Measurements from ENCODE around the gene CORO2B.
"Not testable (repeated sequence)": the region's sequence is repeated elsewhere in the genome, so short reads cannot be mapped to it uniquely, and the experiment has no call there.

CORO2B gene

GRCh38 chr15:68604840-68605478, 26.2 kb downstream of the CORO2B start:
- peaks cover 13% of the 10 kb centered on the region for H3K4me1 ChIP-seq
- H3K4me3 ChIP-seq; H3K27me3 ChIP-seq (ENCODE audit: low read depth); H3K36me3 ChIP-seq (replicated peaks); in situ Hi-C loops (cut with MboI; ENCODE audit: low sequenced_read_pairs); H3K9me3 ChIP-seq: not testable (repeated sequence)
- DNase-seq (ENCODE audit: low spot score in 2 of 2), result peak; percentile 74 to 84

GRCh38 chr15:68606375-68606774, 27.6 kb downstream of the CORO2B start:
- Histone ChIP-seq H3K4me1 (peaks cover 9% of the 10 kb centered on the region), H3K9me3 (no peaks in the 10 kb centered on the region), H3K27me3 (ENCODE audit: low read depth) (no peaks in the 10 kb centered on the region), H3K36me3 (replicated peaks) (no peaks in the 10 kb centered on the region), H3K4me3 (no peak overlapping the region)
- no peak for DNase-seq (ENCODE audit: low spot score in 2 of 2)
- in situ Hi-C loops (cut with MboI; ENCODE audit: low sequenced_read_pairs), result no loop called here

DNA sequence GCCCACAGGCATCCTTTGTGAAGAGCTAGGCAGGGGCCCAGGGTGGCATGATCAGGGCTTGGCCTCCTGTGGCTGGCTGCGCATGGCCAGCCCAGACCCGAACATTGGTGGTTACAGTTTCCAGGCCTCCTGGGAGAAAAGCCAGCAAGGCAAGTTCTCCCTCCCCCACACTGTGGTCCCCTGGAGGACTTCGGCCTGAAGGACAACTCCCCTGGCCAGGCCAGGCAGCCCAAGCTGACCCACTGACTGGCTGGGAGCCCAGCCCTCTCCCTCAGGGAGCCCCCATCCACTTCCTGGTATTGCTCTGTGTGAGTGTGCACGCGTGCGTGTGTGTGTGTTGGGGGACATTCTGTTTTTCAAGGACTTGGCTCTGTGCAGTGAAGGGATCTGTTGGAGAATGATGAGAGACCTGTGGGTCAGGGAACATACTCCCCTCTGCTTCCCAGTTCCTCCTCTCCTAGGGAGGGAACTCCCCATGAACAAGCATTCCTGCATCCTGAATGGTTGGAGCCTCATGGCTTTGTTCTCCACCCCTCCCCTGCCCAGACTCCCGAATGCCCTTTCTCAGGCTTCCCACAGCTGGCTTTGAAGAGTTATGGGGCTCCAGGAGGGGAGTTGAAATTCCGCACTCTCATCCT, 29.5 kb downstream of the CORO2B start:
- no peak overlapping the region for H3K4me3 ChIP-seq
- no peaks in the 10 kb centered on the region for H3K36me3 ChIP-seq (replicated peaks)
- no peaks in the 10 kb centered on the region for H3K9me3 ChIP-seq
- in situ Hi-C loops (cut with MboI; ENCODE audit: low sequenced_read_pairs), result no loop called here
- DNase-seq (ENCODE audit: low spot score in 2 of 2), result no peak
- H3K27me3 ChIP-seq (ENCODE audit: low read depth), result no peaks in the 10 kb centered on the region
- H3K4me1 ChIP-seq, result no peaks in the 10 kb centered on the region

- no peak overlapping the region for H3K4me3 ChIP-seq
- no peak for DNase-seq (ENCODE audit: low spot score in 2 of 2)
- no peaks in the 10 kb centered on the region for H3K4me1 ChIP-seq
- no peaks in the 10 kb centered on the region for H3K27me3 ChIP-seq (ENCODE audit: low read depth)
- H3K36me3 ChIP-seq (replicated peaks), result no peaks in the 10 kb centered on the region
- in situ Hi-C loops (cut with MboI; ENCODE audit: low sequenced_read_pairs), result no loop called here
- H3K9me3 ChIP-seq, result no peaks in the 10 kb centered on the region
Measured at GRCh38 chr15:68608844-68609232, 30.0 kb downstream of the CORO2B start.

- no peaks in the 10 kb centered on the region for H3K4me1 ChIP-seq
Measured at GRCh38 chr15:68609629-68610028, 30.8 kb downstream of the CORO2B start.

DNA sequence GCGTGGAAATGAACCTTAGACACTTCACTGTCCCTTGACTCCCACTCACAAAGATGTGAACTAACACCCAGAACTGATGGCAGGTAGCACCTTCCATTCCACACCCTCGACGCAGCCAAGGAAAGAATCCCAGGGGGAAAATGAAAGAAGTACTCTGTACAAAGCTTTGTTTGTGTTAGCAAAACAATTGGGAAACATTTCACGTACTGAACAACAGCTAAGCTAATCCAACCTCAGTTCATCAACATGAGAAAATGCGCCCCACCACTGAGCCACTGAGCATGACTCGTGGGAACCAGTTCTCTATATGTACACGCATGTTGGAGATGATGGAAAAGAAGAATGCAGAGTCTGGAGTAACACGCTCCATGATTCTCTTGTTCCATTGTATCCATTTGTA, 32.0 kb downstream of the CORO2B start:
- Histone ChIP-seq H3K9me3 (no peaks in the 10 kb centered on the region), H3K27me3 (ENCODE audit: low read depth) (no peaks in the 10 kb centered on the region), H3K4me1 (no peaks in the 10 kb centered on the region), H3K4me3 (no peak overlapping the region), H3K36me3 (replicated peaks) (no peaks in the 10 kb centered on the region)
- in situ Hi-C loops (cut with MboI; ENCODE audit: low sequenced_read_pairs), result no loop called here
- peak in 1 of 2 experiments; percentile 49 for DNase-seq (ENCODE audit: low spot score in 2 of 2)

More at GRCh38 chr15:68609629-68610028, 30.8 kb downstream of the CORO2B start:
- no peaks in the 10 kb centered on the region for H3K27me3 ChIP-seq (ENCODE audit: low read depth)
- no peaks in the 10 kb centered on the region for H3K36me3 ChIP-seq (replicated peaks)
- no peak for DNase-seq (ENCODE audit: low spot score in 2 of 2)
- H3K9me3 ChIP-seq, result no peaks in the 10 kb centered on the region
- in situ Hi-C loops (cut with MboI; ENCODE audit: low sequenced_read_pairs), result no loop called here
- H3K4me3 ChIP-seq, result no peak overlapping the region

DNA sequence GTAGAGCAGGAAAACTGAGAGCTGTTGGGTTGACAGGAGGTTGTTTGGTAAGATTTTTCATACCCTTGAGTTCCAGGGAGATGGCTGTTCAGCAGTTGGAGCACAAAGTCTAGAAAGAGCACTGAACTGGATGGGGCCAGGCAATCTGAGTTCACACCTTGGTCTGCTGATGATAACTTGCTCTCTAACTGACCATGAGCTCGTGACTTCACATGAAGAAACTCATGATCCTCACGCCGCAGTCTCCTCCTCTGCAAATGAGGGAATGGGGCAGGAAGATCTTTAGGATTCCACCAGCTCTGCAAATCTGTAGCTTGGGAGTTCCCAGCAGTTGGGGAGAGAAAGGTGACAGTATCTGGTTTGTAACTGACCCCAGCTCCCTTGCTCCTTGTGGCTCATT, 33.7 kb downstream of the CORO2B start:
- DNase-seq (ENCODE audit: low spot score in 2 of 2), result no peak
- in situ Hi-C loops (cut with MboI; ENCODE audit: low sequenced_read_pairs), result no loop called here

DNA sequence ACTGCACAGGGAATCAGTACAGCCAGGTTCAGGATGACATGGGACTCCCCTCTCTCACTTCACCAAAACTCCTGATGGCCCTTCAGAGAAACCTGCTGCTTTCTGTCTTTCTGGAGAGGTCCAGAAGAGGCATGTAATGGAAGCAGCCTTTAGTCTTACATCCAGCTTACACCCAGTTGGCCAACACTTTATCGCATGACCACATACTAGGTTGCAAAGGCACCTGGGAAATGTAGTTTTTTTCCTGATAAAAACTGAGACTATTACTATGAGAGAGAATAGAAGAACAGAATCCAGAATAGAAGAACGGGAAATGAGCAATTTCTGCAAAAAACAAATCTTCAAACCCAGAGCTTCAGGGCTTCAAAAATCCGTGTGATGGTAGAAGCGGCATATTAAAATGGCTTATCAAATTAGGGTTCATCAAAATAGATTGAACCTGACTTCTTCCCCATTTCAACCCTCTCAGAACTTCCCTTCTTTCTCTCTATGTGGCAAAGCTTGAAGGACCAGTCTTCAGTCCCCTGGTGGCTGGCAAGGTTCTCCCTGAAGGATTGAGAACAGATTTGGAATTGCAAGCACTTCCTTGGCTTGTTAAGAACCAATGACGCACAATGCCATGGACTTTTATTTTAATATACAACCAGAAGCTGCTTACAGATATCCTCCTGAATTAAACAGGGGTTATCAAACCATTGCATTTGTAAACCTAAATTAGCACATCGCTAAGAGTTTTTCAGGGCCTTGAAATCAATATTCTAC, 34.4 kb downstream of the CORO2B start:
- no peak overlapping the region for H3K4me3 ChIP-seq
- no peaks in the 10 kb centered on the region for H3K4me1 ChIP-seq
- H3K9me3 ChIP-seq, result no peaks in the 10 kb centered on the region
- no peak for DNase-seq (ENCODE audit: low spot score in 2 of 2)
- no peaks in the 10 kb centered on the region for H3K36me3 ChIP-seq (replicated peaks)
- no peaks in the 10 kb centered on the region for H3K27me3 ChIP-seq (ENCODE audit: low read depth)
- in situ Hi-C loops (cut with MboI; ENCODE audit: low sequenced_read_pairs), result no loop called here

More for the DNA sequence above, 33.7 kb downstream of the CORO2B start:
- Histone ChIP-seq H3K27me3 (ENCODE audit: low read depth) (no peaks in the 10 kb centered on the region), H3K4me3 (no peak overlapping the region), H3K4me1 (no peaks in the 10 kb centered on the region), H3K9me3 (no peaks in the 10 kb centered on the region), H3K36me3 (replicated peaks) (no peaks in the 10 kb centered on the region)

DNA sequence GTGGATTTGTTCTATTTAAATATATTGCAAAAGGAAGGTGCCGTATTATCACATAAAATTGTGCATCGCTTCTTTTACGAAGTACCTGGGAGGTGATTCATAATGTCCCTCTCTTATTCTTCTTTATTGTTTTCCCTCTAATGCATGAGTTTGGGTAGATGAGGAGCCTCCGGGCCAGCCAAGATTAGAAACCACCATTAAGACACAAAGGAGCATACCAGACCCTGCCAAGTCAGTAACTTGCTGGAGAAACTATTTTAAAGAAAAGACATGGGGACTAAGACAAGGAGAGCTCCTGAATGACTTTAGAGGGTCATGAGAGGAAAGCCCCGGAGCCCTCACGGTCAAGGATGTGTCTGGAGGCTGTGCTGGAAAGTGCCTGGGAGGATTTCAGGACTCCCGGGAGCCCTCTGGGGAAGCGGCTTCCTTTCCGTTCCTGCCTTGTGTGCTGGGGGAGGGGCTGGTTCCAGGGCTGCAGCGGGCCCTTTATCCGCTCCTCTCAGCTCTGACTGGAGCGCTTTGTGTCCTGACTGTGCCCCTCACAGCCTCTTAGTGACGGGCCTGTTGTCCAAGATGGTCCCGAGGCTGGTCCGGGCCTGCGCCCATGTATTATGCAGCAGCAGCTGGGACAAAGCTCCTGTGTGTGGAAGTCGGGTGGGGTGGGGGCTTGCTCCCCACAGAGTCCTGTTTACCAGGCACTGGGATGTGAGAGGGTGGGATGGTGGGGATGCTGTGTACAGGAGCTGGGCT, 35.7 kb downstream of the CORO2B start:
- Histone ChIP-seq H3K27me3 (ENCODE audit: low read depth) (no peaks in the 10 kb centered on the region), H3K9me3 (no peaks in the 10 kb centered on the region), H3K4me1 (no peaks in the 10 kb centered on the region), H3K36me3 (replicated peaks) (no peaks in the 10 kb centered on the region), H3K4me3 (no peak overlapping the region)
- no peak for DNase-seq (ENCODE audit: low spot score in 2 of 2)
- in situ Hi-C loops (cut with MboI; ENCODE audit: low sequenced_read_pairs), result no loop called here

DNA sequence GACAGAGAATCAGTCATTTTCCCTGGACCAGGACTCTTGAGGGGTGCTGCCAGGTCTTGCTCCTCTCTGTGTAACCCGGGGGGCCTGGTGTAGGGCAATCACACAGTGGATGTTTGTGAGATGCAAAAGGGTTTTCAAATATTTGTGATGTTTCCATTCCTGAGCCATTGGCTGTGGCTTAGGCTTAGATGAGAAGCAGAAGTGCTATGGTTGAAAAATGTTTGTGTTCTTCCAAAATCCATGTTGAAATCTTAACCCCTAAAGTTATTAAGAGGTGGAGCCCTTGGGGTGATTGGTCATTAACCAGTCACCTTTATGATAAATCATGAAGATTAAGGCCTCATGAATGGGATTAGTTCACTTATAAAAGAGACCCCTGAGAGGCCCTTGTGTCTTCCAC, 36.5 kb downstream of the CORO2B start:
- Histone ChIP-seq H3K27me3 (ENCODE audit: low read depth) (no peaks in the 10 kb centered on the region), H3K9me3 (no peaks in the 10 kb centered on the region), H3K36me3 (replicated peaks) (no peaks in the 10 kb centered on the region), H3K4me3 (no peak overlapping the region), H3K4me1 (no peaks in the 10 kb centered on the region)
- no peak for DNase-seq (ENCODE audit: low spot score in 2 of 2)
- in situ Hi-C loops (cut with MboI; ENCODE audit: low sequenced_read_pairs), result no loop called here

DNA sequence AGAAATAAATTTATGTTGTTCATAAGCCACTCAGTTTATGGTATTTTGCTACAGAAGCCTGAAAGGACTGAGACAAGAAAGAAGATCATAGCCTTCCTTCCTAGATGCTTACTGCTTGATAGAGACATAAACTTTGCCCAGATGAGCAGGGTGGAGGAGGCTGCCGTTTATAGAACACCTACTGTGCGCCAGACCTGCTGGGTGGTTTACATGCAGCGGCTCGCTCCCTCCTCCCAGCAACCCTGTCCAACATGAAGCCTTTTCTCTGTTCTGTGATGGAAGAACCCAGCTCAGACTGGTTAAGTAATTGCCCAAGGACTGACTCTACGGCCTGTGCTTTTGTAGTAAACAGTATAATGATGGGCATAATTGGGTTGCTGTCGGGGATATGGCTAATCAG, 37.0 kb downstream of the CORO2B start:
- no peaks in the 10 kb centered on the region for H3K27me3 ChIP-seq (ENCODE audit: low read depth)
- DNase-seq (ENCODE audit: low spot score in 2 of 2), result no peak
- in situ Hi-C loops (cut with MboI; ENCODE audit: low sequenced_read_pairs), result no loop called here

GRCh38 chr15:68616397-68616796, 37.6 kb downstream of the CORO2B start:
- in situ Hi-C loops (cut with MboI; ENCODE audit: low sequenced_read_pairs), result no loop called here
- no peak for DNase-seq (ENCODE audit: low spot score in 2 of 2)
- H3K4me3 ChIP-seq, result no peak overlapping the region
- no peaks in the 10 kb centered on the region for H3K9me3 ChIP-seq
- peaks cover 4% of the 10 kb centered on the region for H3K4me1 ChIP-seq
- no peaks in the 10 kb centered on the region for H3K36me3 ChIP-seq (replicated peaks)
- no peaks in the 10 kb centered on the region for H3K27me3 ChIP-seq (ENCODE audit: low read depth)

More for the DNA sequence above, 37.0 kb downstream of the CORO2B start:
- H3K9me3 ChIP-seq, result no peaks in the 10 kb centered on the region
- H3K36me3 ChIP-seq (replicated peaks), result no peaks in the 10 kb centered on the region
- H3K4me3 ChIP-seq, result no peak overlapping the region
- H3K4me1 ChIP-seq, result peaks cover under 1% of the 10 kb centered on the region

DNA sequence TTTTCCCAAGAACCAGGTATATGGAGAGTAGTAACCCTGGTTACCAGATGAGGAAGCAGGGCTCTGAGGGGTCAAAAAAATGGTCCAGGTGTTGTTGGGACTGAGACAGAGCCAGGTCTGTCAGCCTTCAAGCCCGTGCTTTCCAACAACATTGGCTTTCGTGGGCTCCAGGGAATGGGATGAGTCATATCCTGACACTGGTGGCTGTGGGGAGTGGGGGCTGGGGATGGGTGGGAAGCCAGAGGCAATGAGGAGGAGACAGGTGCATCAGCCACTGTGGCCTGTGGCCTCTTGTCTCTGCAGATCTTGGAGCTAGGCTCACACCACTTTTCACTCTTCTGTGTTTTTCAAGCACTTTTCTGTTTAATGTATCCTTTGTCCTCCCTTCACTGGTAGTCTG, 38.2 kb downstream of the CORO2B start:
- Histone ChIP-seq H3K4me1 (peaks cover 4% of the 10 kb centered on the region), H3K4me3 (no peak overlapping the region), H3K36me3 (replicated peaks) (no peaks in the 10 kb centered on the region), H3K27me3 (ENCODE audit: low read depth) (no peaks in the 10 kb centered on the region), H3K9me3 (no peaks in the 10 kb centered on the region)
- DNase-seq (ENCODE audit: low spot score in 2 of 2), result no peak
- in situ Hi-C loops (cut with MboI; ENCODE audit: low sequenced_read_pairs), result no loop called here

DNA sequence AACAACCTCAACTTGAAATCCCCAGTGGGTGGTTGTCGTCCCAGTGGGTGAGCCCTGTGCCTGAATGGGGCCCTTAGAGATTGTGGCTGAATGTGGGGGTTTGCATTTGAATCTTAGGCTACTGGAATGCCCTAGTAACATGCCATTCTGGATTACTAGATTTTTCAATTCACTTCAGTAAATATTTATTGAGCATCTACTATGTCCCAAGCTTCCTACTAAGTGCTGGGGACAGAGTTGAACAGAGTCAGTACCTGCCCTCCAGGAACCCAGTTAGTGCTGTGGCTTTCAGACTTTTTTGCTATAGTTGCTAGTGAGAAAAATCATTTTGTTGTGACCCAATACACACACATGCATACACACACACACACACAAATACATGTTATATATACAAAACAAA, 39.0 kb downstream of the CORO2B start:
- no peaks in the 10 kb centered on the region for H3K27me3 ChIP-seq (ENCODE audit: low read depth)
- no peaks in the 10 kb centered on the region for H3K36me3 ChIP-seq (replicated peaks)
- DNase-seq (ENCODE audit: low spot score in 2 of 2), result no peak
- H3K9me3 ChIP-seq, result no peaks in the 10 kb centered on the region
- peaks cover 4% of the 10 kb centered on the region for H3K4me1 ChIP-seq
- no peak overlapping the region for H3K4me3 ChIP-seq
- in situ Hi-C loops (cut with MboI; ENCODE audit: low sequenced_read_pairs), result no loop called here

Data from HAP-1 (cell line).